Epithelial cell of proximal tubule (primary cell): Measurements from ENCODE around the gene CAMTA1. TPM values are rescaled to one million over a fixed set of nuclear protein-coding genes. Genes with fewer than 3 reads are reported as not detected.

Source experiments
- DNase-seq: peaks from one replicate; pipeline ENCODE4 v3.0.0-alpha.2; 2011; ENCODE audit warnings: low read depth
- H3K4me3 ChIP-seq: 2 replicates; pipeline ENCODE4 v1.5.1; 2011; ENCODE audit warnings: low read depth, mild to moderate bottlenecking, low read length
- CTCF ChIP-seq: conservative IDR thresholded peaks from 2 replicates; pipeline ENCODE4 v1.5.1; 2012; ENCODE audit warnings: low read depth, mild to moderate bottlenecking, low read length
- total RNA-seq: library from RNA; depleted of rRNA; stranded (reverse); fragments of >200 nt; gene quantifications from 2 replicates; pipeline ENCODE4 v1.2.3, GENCODE V29; 2015

Gene CAMTA1
- total RNA-seq, 1 donor from 2014 or later: 79.2 TPM

DNA sequence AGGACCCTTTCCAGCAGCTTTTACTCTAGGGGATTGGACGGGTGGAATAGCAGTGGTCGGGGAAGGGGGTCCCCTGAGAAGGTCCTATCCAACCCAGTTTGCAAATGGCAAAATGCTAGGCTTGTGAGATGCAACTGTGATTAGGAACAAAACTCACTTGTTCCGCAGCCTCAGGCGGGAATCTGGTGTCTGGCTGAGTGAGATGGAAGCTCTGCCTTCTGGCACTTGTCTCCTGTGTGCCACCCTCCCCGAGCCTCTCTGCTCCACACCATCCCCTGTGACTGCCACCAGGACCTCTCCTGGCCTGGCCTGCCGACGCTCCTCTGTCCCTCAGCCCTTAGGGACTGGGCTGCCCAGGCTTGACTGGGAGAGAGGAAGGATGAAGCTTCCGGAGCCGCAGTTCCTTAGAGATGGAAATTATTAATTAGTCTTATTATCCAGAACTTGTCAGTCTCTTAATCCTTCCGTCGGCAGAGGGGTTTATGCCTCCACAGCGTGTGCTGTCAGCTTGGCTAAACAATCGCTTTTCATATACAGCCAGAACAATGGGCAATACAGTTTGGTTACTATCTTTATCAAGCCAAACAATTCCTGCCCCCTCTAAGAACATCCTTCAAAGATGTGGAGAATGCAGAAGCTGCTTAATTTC lies 693.0 kb downstream of the CAMTA1 start:
- no peak for TF ChIP-seq CTCF
- H3K4me3 ChIP-seq: no peak overlapping the region
- no peak for DNase-seq

DNA sequence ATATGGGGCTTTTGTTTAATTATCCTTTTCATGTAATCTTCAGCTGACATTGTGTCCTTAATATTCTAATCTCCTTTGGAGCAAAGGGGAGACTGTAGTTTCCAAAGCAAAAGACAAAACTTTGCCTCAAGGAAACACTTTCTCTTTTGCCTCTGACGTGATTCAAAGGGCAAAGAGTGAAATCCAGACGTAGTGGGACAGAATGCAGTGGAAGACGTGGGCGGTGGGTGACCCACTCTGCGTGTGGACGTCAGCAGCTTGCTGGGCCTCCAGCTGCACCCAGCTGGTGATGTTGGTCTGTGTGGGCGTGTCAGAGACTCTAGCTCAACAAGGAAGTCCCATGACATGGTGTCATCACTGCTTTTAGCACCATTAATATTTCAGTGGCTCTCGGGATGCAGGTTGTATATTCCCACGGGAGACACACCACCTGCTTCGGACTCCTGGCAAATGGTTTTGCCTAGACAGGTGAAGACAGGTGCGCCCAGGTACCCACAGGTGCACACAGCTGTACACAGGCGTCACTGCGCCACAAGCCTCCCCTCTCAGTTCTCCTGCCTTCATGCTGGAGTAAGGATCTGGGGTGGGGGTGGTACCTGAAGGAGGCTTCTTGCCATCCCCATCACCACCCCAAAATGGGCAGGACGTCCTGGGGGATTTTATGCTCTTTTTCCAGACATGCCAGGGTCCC lies 693.7 kb downstream of the CAMTA1 start:
- H3K4me3 ChIP-seq: no peak overlapping the region
- no peak for TF ChIP-seq CTCF
- DNase-seq: peak; percentile 30

DNA sequence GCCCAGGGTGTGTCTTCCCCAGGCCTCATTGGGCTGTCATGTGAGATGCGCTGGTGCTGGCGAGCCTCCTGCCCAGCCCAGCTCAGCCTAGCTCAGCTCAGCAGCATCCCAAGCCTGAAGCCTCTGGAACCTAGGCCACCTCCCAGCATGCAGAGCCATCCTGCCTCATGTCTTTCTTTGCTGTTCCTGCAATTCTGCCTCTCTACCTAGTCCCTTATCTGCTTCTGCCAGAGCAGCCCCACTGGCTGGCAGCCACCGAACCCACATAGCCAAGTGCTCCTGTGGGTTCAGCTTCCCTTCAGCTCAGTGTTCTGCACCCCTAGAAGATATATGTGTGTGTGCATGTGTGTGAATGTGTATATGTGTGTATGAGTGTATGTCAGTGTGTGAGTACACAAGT lies 694.3 kb downstream of the CAMTA1 start:
- no peak overlapping the region for H3K4me3 ChIP-seq
- no peak for TF ChIP-seq CTCF
- no peak for DNase-seq

- no peak for DNase-seq
- no peak overlapping the region for H3K4me3 ChIP-seq
- no peak for TF ChIP-seq CTCF
Observed at GRCh38 chr1:7481194-7481593, 695.9 kb downstream of the CAMTA1 start.

GRCh38 chr1:7482077-7482476 lies 696.8 kb downstream of the CAMTA1 start:
- no peak for DNase-seq
- H3K4me3 ChIP-seq: no peak overlapping the region
- TF ChIP-seq CTCF: no peak

DNA sequence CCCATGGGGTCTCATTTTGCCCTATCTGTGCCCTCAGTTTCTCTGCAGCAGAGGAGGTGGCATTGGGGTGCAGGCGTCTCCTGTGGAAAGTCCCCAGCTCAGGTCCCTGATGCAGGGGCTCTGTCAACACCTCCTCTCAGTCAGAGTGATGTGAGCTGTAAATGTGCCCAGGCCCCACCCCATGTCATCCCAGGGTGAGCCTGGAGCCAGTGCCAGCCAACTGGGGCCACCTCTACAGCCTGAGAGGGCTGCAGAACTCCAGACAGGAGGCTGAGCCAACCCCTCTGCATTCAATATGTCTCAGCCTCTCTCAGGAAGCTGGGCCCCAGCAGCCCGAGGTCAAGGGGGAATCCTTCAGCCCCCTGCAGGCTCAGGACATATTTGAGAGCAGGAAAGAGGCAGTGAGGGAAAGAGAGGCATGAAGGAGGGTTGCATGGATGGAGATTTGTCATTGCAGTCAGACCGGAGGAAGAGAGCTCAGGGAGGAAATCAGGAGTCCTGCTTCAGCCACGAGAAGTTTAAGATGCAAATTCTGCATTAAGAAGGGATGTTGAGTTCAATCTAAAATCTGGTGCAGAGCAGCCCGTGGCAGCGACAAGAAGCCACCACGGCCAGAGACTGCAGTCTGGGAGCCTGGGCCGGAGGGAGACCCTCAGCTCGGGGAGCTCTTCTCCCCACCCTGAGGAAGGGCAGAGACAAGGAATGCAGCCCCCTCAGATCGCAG lies 697.7 kb downstream of the CAMTA1 start:
- TF ChIP-seq CTCF: no peak
- no peak for DNase-seq

More for the DNA sequence above, 697.7 kb downstream of the CAMTA1 start:
- no peak overlapping the region for H3K4me3 ChIP-seq
